Smooth muscle cell (in vitro differentiated cells): Measurements from ENCODE around the gene NT5C3A. TPM values are rescaled to one million over a fixed set of nuclear protein-coding genes. Genes with fewer than 3 reads are reported as not detected.

ENCODE experiments used
- DNase-seq: peaks from one replicate; lab custom pipeline; 2025; ENCODE audit not compliant: unreplicated experiment; lab: John Stamatoyannopoulos, UW
- H2AFZ ChIP-seq: fragments of 200-600 bp; sonication (generic); 2 replicates; pipeline ENCODE4 v1.6.0; 2016; ENCODE audit warnings: antibody characterized with exemption, low read depth, mild to moderate bottlenecking
- H3F3A ChIP-seq: fragments of 200-600 bp; sonication (generic); 2 replicates; pipeline ENCODE4 v1.6.0; 2017; ENCODE audit warnings: antibody characterized with exemption, low read depth
- H3K27ac ChIP-seq: fragments of 200-600 bp; sonication (generic); 2 replicates; pipeline ENCODE4 v1.5.1; 2016; ENCODE audit warnings: low read depth, mild to moderate bottlenecking
- H3K27me3 ChIP-seq: fragments of 200-600 bp; sonication (generic); 2 replicates; pipeline ENCODE4 v1.6.1; 2016; ENCODE audit warnings: low read depth, mild to moderate bottlenecking
- H3K36me3 ChIP-seq: fragments of 200-600 bp; sonication (generic); 2 replicates; pipeline ENCODE4 v1.5.1; 2016; ENCODE audit warnings: low read depth
- H3K4me1 ChIP-seq: fragments of 200-600 bp; sonication (generic); 2 replicates; pipeline ENCODE4 v1.5.1; 2016; ENCODE audit warnings: low read depth
- H3K4me2 ChIP-seq: fragments of 200-600 bp; sonication (generic); 2 replicates; pipeline ENCODE4 v1.6.0; 2016; ENCODE audit warnings: mild to moderate bottlenecking
- H3K4me3 ChIP-seq: fragments of 200-600 bp; sonication (generic); 2 replicates; pipeline ENCODE4 v1.5.1; 2016; ENCODE audit warnings: mild to moderate bottlenecking
- H3K79me2 ChIP-seq: fragments of 200-600 bp; sonication (generic); 2 replicates; pipeline ENCODE4 v1.6.0; 2016; ENCODE audit warnings: low read depth, mild to moderate bottlenecking
- H3K9ac ChIP-seq: fragments of 200-600 bp; sonication (generic); 2 replicates; pipeline ENCODE4 v1.6.0; 2016; ENCODE audit warnings: low read depth
- H3K9me3 ChIP-seq: fragments of 200-600 bp; sonication (generic); replicated peaks from 2 replicates; pipeline ENCODE4 v1.5.1; 2016; ENCODE audit warnings: low read depth
- H4K20me1 ChIP-seq: fragments of 200-600 bp; sonication (generic); 2 replicates; pipeline ENCODE4 v1.6.0; 2016; ENCODE audit warnings: low read depth
- CTCF ChIP-seq: fragments of 200-600 bp; sonication (generic); IDR thresholded peaks from 2 replicates; pipeline ENCODE4 v1.5.1; 2017; ENCODE audit warnings: borderline replicate concordance, mild to moderate bottlenecking, antibody characterized with exemption; ENCODE audit not compliant: insufficient read depth, poor library complexity, severe bottlenecking
- WGBS: methylation state at CpG from one replicate; pipeline ENCODE4 v1.1.7; 2016; ENCODE audit warnings: low lambda C conversion rate; 5-methylcytosine and 5-hydroxymethylcytosine counted together
- polyA plus RNA-seq: library from polyadenylated mRNA; unstranded; fragments of >200 nt; fragmentation: Nextera tagmentation; extraction: Ambion mirVana; gene quantifications from 2 replicates; pipeline ENCODE4 v1.2.1, GENCODE V29; 2016
- total RNA-seq: library from RNA; depleted of rRNA; stranded (reverse); fragments of >200 nt; gene quantifications from 2 replicates; pipeline ENCODE4 v1.2.3, GENCODE V29; 2014

Gene NT5C3A
- total and polyA plus RNA-seq, 2 experiments from 2014 or later: 12.9 to 25.4 TPM

GRCh38 chr7:33043501-33044400, 18.8 kb downstream of the NT5C3A start:
- H3K27ac ChIP-seq: peak overlapping the region; percentile 20
- WGBS: 92% methylated on average over 6 of the region's 6 CpGs

GRCh38 chr7:33041631-33042428, 20.7 kb downstream of the NT5C3A start:
- H3K79me2 ChIP-seq: peaks cover 81% of the 10 kb centered on the region
- no peaks in the 10 kb centered on the region for H3K36me3 ChIP-seq
- no peak overlapping the region for H3K4me3 ChIP-seq
- no peaks in the 10 kb centered on the region for H3K9me3 ChIP-seq
- H3K27ac ChIP-seq: no peak overlapping the region
- H3F3A ChIP-seq: no peaks in the 10 kb centered on the region
- 96% methylated on average over 8 of the region's 8 CpGs for WGBS
- no peak overlapping the region for H3K9ac ChIP-seq
- no peak overlapping the region for H2AFZ ChIP-seq
- TF ChIP-seq CTCF: no peak
- DNase-seq: no peak
- H3K4me2 ChIP-seq: no peak overlapping the region
- peaks cover 33% of the 10 kb centered on the region for H4K20me1 ChIP-seq
- H3K27me3 ChIP-seq: no peaks in the 10 kb centered on the region
- H3K4me1 ChIP-seq: no peaks in the 10 kb centered on the region

More at GRCh38 chr7:33043501-33044400, 18.8 kb downstream of the NT5C3A start:
- H3K4me3 ChIP-seq: peak overlapping the region; percentile 2
- H3K79me2 ChIP-seq: peaks cover 82% of the 10 kb centered on the region
- no peaks in the 10 kb centered on the region for H3F3A ChIP-seq
- no peak for TF ChIP-seq CTCF
- no peak overlapping the region for H3K9ac ChIP-seq
- no peak for DNase-seq
- H3K27me3 ChIP-seq: no peaks in the 10 kb centered on the region
- no peaks in the 10 kb centered on the region for H3K4me1 ChIP-seq
- peaks cover 40% of the 10 kb centered on the region for H4K20me1 ChIP-seq
- H3K4me2 ChIP-seq: no peak overlapping the region
- no peak overlapping the region for H2AFZ ChIP-seq
- H3K36me3 ChIP-seq: no peaks in the 10 kb centered on the region
- H3K9me3 ChIP-seq: no peaks in the 10 kb centered on the region

GRCh38 chr7:33040803-33041516, 21.6 kb downstream of the NT5C3A start:
- no peak overlapping the region for H3K9ac ChIP-seq
- 86% methylated on average over 9 of the region's 9 CpGs for WGBS
- H3K27me3 ChIP-seq: no peaks in the 10 kb centered on the region
- H3K4me1 ChIP-seq: no peaks in the 10 kb centered on the region
- H3K79me2 ChIP-seq: peaks cover 81% of the 10 kb centered on the region
- H3K36me3 ChIP-seq: no peaks in the 10 kb centered on the region
- H3F3A ChIP-seq: no peaks in the 10 kb centered on the region
- no peak overlapping the region for H2AFZ ChIP-seq
- H4K20me1 ChIP-seq: peaks cover 31% of the 10 kb centered on the region
- TF ChIP-seq CTCF: no peak
- no peak overlapping the region for H3K27ac ChIP-seq
- H3K4me3 ChIP-seq: peak overlapping the region; percentile 26
- no peak for DNase-seq
- H3K4me2 ChIP-seq: peak overlapping the region; percentile 19
- H3K9me3 ChIP-seq: no peaks in the 10 kb centered on the region
